Activated CD4-positive, CD25-positive, alpha-beta regulatory T cell treated with anti-CD3 and anti-CD28 coated beads, Interleukin-2, amount 50 U/mL, for 24 hours (primary cell): ENCODE results near the gene MCC.

Source experiments
- ATAC-seq, 2 donors: fragments of 150-1000 bp; cut with Tn5 transposase; one replicate each; pipeline ENCODE4 v1.10.0; 2021; ENCODE audit warnings: mild to moderate bottlenecking in 1 of 2, moderate library complexity in 1 of 2

MCC gene

GRCh38 chr5:113195771-113196170, 292.5 kb downstream of the MCC start:
- ATAC-seq, result no peak

GRCh38 chr5:113195251-113195650, 293.0 kb downstream of the MCC start:
- ATAC-seq, result no peak

DNA sequence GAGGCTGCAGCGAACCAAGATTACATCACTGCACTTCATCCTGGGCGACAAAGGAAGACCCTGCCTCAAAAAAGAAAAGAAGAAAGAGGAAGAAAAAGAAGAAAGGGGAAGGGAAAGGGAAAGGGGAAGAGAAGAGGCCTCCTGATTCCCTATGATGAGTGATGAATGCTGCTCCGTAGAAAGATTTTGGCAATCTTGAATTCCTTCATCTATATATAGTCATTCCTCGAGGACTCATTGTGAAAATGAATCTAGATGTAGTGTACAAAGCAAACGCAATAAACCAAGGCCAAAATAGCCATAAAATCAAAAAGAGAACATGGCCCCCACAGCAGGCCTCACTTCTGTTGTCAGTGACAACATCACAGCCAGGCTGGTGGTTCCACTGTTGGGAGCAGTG, 293.7 kb downstream of the MCC start:
- no peak for ATAC-seq

DNA sequence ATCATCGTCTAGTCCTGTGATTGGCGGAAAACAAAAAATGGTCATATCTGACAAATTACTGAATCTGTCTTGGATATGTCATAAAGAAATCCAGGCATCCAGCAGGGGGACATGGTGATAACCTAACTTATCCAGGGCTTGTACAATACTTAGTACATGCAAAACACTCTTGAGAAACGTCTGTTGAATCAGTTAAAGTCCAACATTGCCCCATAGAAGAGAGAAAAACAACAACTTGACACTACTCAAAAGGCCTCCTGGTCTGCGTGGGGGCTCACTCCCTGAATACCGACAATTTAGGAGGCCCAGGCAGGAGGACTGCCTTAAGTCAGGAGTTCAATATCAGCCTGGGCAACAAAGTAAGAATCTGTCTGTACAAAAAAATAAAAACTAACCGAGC, 294.1 kb downstream of the MCC start:
- no peak for ATAC-seq

GRCh38 chr5:113193311-113193978, 294.8 kb downstream of the MCC start:
- ATAC-seq, result no peak

DNA sequence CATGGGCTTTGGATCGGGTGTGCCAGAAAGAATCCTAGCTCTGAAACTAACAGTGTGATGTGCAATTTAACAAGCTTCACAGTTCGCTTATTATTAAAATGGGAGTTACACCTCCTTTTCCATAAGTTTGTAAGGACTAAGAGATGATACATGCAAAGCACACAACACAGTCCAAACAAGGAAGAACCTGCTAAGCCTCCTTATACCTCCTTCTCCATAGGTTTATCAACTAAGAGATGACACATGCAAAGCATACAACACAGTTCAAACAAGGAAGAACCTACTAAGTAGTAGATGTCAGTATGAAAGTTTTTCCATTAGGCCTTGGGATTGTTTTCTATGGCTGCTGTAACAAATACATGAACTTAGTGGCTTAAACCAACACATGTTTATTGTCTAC, 295.7 kb downstream of the MCC start:
- ATAC-seq, result no peak

DNA sequence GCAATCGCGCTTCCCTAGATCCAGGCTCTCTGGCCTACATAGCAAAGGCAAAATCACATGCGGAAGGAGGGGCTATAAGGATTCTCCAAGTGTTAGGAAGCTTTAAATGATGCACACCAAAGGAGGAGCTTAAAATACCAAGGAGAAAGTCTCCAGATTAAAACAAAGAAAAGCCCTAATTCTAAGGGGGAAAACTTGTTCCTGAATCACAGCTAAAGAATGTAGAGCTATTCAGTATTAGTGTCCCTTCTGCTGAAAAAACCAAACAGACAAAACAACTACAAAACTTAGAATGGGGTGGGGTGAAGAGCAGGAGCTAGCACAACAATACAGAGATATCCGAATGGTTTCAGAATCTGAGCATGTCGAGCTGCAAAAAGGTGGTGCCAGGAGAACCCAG, 297.9 kb downstream of the MCC start:
- no peak for ATAC-seq

DNA sequence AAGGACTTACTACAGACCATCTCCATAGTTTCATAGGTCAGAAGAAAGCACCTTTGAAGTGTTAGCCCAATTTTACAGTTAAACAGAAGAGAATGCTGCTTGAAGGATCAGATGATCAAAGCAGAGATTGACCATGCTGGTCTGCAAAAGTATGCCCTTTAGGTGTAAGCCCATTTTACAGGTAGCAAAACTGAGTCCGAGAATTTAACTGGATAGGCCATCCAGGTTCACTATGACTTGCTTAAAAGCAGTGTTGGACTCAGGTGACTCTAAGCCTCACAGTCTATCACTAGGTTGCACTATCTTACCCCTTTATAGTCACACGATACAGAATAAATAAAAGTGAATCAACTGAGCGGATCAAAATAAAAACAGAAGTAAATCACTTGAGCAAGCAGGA, 299.0 kb downstream of the MCC start:
- no peak for ATAC-seq

DNA sequence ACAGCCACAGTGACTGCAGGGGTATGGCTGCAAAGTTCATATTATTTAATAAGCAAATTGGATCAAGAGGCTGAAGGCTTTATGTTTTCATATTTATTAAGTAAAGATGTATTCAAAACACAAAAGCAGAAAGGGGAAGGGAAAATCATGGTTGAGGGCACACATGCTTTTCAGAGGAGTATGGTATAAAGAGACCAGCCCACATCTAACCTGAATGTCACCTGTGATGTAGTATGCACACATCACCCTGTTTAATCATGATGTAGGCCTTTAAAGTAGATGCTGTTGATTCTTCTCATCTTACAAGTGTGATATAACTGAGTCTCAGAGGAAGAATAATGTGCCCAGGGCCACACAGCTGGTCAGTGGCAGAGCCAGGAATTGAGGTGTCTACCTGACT, 299.8 kb downstream of the MCC start:
- ATAC-seq, result no peak

GRCh38 chr5:113187906-113188305, 300.3 kb downstream of the MCC start:
- ATAC-seq, result no peak

DNA sequence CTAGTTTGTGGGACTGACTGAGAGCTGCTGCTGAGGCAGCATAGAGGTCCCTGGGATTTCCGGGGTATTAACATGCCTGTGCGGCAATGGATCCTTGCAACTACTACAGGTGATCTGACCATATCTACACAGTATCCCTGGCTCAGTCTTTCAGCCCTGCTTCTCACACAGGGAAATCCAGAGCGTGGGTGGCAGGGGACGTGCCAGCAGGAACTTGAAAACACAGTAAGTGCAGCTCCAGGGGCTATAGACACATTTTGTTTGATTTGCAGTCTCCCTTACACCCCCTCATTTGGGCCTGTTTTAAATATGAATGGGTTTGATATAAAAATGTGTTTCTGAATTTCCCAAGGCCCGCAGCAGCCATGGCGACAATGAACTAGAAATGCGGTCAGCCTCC, 302.2 kb downstream of the MCC start:
- ATAC-seq, result no peak

DNA sequence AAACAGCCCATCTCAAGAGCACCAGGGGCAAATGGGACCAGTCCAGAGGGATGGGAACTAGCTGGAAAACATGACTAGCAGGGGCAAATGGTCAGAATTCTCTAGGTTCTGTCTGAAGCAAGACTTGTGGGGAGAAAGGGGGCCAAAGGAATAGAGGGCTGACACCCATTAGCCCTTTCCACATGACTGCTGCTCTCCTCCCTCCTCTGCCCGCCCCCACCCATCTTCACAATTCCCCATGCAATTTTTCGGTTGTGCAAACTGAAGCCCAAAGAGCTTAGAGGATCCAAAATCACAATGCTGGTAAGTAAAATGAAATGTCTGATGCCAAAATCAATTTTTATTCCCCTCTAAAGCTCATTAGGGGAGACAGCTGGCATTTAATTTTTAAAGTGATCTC, 304.6 kb downstream of the MCC start:
- no peak for ATAC-seq

GRCh38 chr5:113182658-113183344, 305.5 kb downstream of the MCC start:
- no peak for ATAC-seq

DNA sequence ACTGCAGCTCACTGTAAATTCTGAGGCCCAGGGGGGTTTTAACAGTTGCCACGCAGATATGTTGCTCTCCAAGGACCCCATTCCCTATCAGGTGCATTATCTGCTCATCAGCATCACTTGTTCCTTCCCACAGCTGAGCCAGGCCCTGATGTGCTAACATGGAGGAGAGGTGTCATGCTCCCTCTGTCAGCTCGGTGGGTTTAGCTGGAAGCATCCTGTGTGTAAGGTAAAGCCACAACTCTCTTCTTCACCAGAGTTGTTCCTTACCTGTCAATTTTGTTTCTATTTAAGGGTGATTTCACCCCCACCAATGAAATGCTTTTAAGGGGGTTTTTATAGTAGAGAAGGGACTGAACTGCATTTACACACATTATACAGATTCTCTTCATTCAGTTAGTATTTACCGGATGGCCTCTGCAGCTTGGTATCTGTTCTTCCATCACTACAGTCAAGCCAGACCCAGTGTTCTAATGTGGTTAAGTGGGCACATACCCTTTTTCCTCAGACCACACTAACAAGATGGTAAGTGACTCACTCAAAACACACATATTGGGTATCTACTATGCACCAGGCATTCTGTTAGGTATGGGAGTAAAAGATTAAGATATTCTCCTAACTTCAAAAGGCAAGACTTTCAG, 306.3 kb downstream of the MCC start:
- ATAC-seq, result no peak

GRCh38 chr5:113181409-113181808, 306.8 kb downstream of the MCC start:
- ATAC-seq, result no peak

DNA sequence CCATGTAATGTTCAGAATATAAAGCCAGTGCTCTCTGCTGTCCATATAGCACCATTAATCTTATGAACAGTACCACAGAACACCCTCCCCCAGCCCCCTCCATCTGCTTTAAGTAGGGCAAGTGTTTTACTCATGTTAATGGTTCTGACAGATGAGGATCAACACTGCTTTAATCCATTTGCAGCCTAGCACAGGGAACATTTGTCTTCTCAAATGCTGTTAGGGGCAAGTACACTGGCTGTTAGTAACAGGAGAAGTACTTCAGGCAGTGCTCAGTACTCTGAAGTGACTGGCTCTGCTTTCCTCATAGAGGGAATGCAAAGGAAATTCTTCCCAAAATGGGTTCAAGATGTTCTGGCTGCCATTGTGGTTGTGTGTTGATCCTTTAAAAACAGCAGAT, 309.1 kb downstream of the MCC start:
- no peak for ATAC-seq

DNA sequence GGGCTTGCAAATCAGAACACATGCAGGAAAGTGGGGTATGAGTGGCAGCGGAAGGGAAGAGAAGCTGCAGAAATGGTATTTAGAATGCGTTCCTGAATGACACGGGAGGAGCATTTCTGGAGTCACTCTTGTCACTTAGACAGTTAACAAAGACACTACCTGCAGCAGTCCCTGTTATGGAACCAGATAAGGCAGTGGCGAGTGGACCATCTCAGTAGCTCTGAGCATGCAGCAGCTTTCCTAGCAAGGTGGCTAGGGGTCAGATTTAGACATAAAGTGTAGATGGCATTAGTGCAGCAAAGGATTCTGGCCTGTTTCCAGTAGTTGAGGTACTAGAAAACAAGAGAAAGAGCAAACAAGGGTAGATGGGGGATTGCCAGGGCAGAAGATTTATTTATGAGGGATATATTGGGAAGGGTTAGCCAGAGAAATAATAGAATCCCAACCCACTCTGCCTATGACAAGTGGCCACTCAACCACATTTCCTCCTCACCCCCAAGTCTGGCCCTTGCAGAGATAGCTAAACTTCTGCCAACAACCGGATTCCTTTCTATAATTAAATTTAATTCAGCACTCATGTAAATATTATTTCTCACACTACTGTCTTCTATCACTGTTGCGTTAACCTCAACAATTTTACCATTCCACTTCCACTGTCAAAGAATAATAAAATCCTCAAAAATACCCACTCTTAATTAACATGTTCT, 310.0 kb downstream of the MCC start:
- ATAC-seq, result no peak

- no peak for ATAC-seq
Observed at GRCh38 chr5:113177225-113177624, 311.0 kb downstream of the MCC start.

- ATAC-seq, result no peak
Observed at GRCh38 chr5:113176734-113177133, 311.5 kb downstream of the MCC start.

- no peak for ATAC-seq
Observed at GRCh38 chr5:113176196-113176595, 312.1 kb downstream of the MCC start.

DNA sequence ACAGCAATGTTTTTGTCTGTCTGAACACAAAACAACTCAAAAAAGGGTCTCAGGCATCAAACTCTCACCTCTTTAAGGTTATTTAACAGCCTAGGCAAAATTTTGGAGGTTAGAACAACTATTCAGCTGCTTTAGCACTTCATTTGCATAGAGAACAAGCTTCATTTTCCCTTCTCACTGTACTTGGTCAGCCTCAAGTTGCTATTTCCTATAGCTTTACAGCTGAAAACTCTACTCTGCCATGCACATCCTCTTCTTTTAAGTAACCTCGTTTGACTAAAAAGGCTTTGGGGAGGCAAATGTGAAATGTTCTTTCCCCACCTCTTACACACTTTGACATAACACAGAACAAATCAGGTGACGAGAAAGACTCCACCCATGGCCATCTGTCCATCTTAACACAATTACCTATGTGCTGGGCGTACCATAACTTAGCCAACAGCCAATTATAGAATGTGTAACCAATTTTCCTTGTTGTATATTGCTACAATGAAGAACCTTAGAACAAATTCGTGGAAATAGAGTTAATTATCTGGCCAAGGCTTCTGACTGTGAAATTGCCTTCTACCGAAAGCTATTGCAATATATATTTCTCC, 315.9 kb downstream of the MCC start:
- ATAC-seq, result no peak

GRCh38 chr5:113171520-113171919, 316.7 kb downstream of the MCC start:
- no peak for ATAC-seq

DNA sequence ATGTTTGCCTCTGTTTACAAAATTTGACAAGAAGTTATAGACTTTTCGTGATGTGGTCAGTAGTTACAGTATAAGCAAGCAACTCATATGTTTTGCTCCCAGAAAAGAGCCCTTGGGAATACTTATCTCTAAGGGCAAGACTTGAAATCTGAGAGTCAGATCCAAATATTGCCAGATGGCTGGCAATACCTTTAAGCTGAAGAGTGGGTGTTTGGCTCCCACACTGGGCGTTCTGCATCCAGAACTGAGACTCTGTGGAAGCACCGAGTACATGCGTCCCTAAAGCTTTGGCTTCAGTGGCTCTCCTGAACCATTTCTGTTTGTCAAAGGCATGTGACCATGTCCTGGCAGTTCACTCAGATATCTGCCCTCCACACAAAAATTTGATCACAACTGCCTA, 317.5 kb downstream of the MCC start:
- no peak for ATAC-seq
